NCI-H446 (cell line): ENCODE data around the gene GNG3.
"Not testable (repeated sequence)": the region's sequence is repeated elsewhere in the genome, so short reads cannot be mapped to it uniquely, and the experiment has no call there.

ENCODE experiments used
- DNase-seq, 2 experiments: peaks; one replicate each; lab custom pipeline; 2025; lab: John Stamatoyannopoulos, UW

Gene GNG3

DNA sequence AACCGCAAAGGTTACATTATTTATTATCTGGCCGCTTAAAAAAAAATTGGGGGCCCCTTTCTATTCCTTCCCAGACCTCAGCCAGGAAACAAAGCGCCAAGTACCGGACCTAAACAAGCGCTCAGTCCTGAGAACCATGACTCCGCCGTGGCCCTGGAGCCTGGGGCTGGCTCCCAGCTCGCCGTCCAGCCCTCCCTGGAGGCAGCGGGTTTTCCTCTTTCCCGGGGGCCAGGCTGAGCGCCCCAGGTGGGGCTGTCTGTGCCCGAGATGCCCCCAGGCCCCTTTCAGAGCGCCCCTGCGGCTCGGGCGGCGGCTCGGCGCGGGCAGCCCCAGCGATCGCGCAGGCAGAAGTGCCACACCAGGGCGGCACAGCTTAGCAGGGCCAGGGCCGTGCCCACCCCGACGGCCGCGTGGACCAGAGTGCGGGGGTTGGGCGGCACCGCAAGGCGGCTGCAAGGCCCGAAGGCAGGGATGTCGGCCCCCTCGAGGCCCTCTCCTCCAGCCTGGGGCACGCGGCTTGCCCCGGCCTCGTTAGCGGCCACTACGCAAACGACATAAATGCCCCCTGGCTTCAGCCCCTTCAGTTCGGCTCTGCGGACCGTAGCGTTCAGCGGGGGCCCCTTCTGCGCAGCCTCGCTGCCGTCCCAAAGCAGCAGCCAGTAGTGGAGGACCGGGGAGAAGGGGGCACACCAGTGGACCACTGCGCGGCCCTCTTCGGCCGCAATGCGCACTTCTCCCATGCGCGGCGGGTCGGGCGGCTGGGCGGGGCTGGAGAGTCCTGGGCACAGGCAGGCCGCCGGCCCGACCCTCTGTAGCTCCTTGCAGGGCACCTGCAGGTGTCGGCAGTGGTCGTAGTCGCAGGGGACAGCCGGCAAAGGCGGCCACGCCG lies 19.7 kb upstream of the GNG3 start:
- no peak for DNase-seq

DNA sequence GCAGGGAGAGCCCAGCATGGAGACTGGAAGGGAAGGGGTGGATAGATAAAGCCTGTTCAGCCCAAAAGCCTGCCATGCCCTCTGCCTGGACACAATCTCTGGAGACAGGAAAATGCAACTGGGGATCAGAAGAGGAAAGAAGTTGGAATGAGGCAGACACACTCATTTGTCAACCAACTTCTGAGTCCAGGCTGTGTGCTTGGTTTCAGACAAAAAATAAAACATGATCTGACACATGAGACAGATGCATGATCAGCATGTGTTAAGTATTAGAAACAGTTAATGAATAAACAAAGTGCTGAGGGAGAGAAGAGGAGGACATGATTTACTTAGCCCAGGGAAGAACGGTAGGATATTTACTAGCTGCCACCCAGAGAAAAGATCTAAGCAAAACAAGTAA lies 19.0 kb upstream of the GNG3 start:
- no peak for DNase-seq

DNA sequence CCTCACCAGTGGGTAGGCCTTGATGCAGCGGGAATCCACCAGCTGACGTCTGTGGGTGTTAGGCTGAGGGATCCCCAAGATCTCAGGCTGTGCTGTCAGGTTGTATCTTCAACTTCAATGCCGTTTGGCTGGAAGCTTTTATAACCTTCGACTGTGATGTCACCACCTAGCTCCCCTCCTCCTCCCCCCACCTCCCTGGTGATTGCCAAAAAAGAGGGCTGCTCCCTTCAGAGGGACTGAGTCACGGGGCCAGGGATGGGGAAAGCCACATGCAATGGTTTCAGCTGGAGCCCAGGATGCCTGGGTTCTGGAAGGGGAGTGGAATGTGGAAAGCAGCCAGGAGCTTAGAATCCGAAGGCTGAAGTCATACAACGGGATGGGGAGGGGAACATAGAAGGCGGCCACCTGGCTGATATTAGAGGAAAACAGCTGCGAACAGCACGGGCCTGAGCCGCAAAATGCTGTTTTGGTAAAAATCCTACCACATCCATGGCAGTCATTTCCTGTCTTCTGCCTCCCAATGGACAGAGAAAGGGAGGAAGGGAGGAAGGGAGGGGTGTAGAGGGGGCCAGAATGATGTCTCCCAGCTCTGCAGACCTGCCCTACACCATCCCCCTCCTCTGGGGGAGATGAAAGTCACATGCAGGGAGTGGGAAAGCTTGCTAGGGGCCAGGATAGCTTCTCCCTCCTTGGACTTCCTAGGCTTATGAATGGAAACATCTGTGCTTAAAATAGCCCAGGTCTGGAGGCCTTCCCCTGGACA lies 17.9 kb upstream of the GNG3 start, which contains the start of gene LRRN4CL:
Gene LRRN4CL, minus strand, starts transcription at position 110 of the 763 bp plus-strand sequence. CDS start 1,022 bp downstream, outside the sequence.
- DNase-seq, result no peak

DNA sequence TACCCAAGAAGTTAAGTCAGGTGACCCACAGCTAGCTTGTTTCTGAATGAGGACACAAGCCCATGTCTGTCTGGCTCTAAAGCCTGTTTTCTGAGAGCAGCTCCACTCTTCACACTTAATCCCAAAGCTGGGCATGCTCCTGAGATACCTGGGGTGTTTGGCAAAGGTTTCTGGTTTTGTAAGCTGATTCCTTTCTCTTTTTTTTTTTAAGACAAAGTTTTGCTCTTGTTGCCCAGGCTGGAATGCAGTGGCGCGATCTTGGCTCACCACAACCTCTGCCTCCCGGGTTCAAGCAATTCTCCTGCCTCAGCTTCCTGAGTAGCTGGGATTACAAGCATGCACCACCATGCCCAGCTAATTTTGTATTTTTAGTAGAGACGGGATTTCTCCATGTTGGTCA lies 13.9 kb upstream of the GNG3 start:
- DNase-seq, result not testable (repeated sequence)

DNA sequence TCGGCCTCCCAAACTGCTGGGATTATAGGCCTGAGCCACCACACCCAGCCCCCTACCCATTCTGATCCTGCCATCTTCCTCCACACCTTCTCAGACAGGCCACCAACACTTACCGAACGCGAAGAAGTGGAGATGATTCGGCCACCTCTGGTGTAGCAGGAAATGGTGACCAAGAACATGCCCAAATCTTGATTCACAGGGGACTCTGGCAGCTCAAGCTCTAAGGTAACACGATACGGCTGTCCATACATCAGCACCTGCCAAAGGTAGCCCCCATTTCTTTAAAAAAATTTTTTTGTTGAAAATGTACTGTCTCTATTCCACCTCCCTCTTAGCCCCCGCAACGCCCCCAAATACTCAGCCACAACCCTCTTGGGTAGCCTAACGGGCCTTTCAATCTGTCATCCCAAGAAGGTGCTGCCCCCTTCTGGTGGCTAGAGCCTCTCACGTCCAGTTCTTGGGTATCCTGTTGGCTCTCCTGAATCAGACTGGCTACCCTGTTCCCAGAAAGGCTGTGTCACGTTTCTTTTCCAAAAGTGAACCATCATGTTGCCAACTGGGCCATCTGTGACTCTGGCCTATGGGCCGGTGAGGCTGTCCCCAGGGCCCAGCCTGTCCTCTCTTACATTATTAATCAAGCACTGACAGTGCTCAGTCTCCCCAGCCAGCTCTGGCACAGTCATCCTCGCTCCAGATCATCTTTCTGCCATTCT lies 12.9 kb upstream of the GNG3 start:
- DNase-seq, result peak; percentile 48 to 78

DNA sequence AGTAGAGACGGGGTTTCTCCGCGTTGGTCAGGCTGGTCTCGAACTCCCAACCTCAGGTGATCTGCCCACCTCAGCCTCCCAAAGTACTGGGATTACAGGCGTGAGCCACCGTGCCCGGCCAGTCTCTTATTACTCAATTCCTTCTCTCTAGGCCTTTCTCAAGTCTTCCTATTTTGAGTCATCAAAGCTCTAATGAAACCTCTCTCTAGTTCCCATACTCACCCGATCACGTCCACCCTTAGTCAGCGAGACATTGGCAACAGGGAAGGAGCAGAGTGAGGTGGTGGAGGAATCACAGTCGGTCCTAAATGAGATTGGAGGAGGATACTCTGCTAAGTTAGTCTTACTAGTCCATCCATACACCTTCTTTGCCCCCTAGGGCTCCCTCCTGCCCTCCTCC lies 5.2 kb upstream of the GNG3 start:
- DNase-seq, result no peak

DNA sequence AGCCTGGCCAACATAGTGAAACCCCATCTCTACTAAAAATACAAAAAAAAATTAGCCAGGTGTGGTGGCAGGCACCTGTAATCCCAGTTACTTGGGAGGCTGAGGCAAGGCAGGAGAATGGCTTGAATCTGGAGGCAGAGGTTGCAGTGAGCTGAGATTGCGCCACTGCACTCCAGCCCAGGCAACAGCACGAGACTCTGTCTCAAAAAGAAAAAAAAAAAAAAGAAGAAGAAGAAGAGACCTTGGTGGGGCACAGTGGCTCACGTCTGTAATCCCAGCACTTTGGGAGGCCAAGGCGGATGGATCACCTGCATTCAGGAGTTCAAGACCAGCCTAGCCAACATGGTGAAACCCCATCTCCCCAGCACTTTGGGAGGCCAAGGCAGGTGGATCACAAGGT lies 3.6 kb upstream of the GNG3 start:
- DNase-seq, result not testable (repeated sequence)

DNA sequence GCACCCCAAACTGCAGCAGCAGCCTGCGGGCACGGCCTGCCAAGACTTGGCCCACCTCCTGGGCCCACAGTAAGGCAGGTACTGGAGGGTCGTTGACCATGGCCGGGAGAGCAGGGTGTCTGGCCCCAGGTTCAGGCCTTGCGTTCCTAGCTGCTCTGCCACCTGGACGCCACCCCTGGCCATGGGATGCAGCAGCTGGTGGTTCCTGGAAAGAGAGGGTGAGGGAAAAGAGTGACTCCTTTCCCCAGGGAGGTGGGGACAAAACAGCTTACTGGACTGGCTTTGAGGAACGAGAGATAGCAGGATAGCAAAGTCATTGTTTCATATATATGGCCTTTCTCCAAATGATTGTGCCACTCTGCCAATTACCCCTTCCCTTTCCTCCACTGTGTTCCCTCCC lies 2.1 kb upstream of the GNG3 start:
- DNase-seq, result no peak

DNA sequence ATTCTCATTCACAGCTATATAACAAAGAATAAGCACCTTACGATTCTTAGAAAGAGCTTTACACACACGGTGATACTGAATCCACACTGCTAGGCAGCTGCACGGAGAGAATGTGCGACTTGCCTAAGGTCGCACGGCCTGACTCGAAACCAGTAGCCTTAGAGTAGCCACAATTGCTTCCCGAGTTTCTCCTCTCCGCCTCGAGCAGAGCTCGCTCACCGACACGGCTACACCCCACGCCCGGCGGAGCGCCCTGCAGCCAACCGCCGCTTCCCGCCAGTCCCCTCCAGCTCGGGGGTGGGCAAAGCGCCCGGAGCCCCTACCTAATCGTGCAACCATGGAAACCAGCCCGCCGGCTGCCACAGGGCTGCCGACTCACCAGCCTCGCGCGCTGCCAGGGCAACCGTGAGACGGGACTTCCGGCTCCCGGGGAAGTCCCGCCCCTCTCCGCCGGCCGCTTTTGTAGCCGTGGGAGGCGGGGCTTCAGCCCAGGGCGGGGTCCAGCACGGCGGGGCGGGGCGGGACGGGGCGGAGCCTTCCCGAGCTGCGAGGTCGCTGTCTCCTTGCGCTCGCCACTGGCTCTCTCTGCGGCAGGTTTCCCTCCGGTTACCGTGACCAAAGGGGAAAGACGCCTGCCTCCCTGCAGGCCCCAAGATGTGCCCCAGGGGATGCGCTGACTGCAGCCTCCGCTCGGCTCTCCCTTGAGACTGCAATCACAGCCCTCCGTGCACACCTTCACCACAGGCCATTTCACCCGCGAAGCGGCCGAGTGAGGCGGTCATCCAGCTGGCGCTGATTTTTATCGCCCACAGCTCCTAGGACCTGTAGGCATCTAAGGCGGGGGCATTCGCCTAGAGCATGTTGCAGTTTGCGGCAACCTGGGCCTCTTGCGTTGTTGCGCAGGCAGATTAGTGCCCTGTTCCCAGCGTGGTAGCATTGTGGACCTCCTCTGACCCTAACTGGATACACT lies 1.3 kb upstream of the GNG3 start:
- DNase-seq, result peak; percentile 94 to 98

DNA sequence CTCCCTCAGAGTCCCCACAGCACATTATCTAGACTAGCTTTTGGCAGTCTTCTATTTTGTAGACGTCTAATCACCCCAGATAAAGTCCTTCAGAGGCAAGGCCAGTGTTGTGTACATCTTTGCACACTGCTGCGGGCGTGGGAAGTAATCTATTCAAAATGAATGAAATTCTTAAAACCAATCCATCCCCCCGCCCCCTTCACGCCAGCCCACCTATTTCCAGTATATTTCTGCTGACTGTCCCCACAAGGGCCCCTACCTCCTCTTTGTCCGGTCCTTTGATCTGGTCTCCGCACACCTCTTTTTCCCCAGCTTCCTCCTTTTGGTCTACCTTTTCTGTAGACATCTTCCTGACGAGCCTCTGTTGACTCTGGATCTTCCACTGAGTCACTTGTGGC lies 627 bp upstream of the GNG3 start:
- no peak for DNase-seq

DNA sequence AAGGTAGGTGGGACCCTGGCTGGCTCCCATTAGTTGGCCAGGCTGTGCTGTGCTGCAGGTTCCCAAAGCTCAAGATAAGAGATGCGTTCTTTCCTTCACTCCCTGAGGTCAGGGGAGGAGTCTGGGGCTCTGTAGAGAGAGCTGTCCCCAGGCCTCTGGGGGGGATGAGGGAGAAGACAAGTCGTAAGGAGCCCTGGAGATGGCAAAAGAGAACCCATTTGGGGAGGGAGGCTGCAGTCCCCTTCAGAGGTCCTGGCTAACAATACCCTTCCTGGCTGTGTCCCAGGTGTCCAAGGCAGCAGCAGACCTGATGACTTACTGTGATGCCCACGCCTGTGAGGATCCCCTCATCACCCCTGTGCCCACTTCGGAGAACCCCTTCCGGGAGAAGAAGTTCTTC lies 916 bp downstream of the GNG3 start:
- no peak for DNase-seq

DNA sequence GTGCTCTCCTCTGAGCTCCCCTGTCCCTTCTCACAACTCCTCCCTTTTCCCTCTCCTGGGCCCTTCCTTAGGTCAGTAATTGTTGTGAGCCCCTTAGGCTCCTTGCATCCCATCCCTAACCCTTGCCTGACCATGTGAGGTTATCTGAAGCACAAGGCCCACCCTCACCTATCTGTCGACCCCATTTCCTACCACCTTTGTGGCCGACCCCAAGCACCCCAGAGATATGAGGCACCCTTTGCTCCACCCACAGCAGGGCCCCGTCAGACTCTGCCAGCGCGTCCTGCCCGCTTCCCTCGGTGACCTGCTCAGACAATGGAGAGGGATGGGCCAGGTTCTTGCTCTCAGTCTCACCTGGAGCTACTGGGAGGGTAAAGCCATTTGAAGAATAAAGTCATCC lies 1.3 kb downstream of the GNG3 start:
- DNase-seq, result no peak

DNA sequence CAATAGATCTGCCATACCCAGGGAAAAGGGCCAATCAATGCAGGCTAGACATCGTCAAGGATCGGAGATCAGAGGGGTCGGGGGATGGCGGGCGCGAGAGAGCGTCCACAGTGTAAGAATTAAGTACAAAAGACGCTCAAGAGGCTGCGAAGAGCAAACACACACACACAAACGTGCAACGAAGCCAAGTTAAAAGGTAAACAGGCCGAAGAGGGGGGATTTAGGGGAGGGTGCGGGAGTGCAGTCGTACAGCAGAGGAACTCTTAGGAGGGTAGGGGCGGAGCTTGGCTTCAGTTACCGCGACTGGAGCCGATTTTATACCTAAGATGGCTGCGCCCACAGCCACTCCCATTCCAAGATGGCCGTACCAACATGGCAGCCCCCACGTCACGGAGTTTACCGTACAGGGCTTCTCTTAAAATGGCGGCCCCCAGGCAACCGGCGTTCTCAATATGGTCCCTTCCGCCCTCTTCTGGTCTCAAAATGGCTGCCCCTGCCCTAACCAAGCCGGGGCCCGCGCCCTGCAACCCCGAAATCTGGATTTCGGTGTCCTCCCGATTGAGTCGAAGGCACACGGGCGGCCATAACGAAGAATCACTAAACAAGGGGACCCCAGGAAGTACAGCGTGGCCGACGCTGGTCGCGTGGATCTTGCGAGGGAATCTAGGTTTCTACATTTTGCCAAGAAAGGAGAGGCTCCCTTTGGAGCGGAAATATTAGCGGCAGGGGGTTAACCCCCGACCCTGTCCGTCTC lies 1.9 kb downstream of the GNG3 start:
- DNase-seq, result no peak

DNA sequence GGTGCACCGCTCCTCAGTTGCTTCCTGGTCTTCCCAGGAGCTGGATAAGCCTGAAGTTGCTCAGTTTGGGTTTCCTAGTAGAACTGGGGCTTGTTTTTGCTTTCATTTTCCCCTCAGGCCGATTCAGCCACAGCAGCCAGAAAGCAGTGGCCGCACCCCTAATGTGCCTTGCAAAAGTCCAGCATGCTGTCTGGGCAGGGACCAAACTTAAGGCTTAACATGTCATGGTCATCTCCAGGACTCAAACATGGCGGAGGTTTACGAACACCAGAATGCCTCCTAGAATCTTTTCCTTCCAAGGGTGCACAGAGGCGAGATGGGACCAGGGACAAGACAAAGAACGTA lies 2.5 kb downstream of the GNG3 start:
- DNase-seq, result no peak

DNA sequence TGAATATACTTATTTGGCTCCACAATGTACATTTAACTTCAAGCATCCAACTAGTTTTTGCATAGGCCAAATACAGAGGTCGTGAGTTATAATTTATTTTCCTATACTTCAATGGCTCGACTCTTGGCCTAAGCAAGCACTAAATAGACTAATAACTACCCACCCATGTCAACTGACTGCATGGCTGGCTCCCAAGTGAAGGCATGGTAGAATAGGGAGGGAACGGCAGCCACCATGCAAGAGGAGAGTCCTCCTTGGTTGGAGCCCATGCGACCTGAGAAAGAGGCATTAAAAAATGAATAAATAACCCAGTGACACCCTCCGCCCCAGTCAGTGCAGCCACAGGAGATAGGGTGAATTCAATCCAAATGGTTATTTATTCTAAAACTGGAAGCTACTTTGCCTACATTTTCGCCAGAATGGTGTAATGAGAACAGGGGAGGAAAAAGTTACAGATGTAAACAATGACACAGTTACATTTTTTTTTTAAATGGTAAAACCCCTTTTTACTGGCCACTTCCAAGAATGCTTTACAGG lies 4.9 kb downstream of the GNG3 start:
- DNase-seq, result no peak

DNA sequence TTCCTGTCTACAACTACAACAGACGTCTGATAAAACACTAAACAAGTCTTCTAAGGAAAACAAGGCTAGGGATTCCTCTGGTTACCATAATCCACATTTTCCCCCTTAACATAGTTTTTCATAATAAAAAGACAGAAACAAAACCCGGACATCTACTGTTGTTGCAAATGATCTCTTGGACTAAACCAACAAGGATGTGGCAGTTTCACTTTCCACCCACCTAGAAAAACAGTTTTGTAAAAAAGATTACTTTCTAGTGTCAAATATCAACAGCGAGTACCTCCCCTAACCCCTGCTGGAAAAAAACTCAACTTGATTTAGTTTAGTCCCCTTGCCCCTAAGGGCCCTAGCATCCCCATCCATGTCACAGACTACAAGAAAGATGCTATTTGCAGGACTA lies 5.4 kb downstream of the GNG3 start:
- DNase-seq, result no peak

DNA sequence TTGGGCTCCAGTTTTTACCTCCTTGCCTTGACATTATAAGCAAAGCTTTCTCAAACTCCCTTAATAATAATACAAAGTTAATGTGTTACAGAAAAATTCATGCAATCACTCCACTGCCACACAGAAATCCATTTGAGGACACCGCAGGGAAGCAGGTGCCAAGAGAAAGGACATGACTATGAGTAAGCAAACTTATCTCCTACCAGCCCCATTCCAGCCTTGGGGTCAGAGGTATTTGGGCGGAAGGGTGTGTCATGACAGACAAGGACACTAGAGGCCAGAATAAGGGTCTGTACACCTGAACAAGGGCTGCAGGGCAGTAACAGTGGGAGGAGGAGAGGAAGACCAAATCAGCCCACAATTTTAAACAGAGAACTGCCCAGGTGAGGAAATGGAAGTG lies 5.9 kb downstream of the GNG3 start:
- no peak for DNase-seq

DNA sequence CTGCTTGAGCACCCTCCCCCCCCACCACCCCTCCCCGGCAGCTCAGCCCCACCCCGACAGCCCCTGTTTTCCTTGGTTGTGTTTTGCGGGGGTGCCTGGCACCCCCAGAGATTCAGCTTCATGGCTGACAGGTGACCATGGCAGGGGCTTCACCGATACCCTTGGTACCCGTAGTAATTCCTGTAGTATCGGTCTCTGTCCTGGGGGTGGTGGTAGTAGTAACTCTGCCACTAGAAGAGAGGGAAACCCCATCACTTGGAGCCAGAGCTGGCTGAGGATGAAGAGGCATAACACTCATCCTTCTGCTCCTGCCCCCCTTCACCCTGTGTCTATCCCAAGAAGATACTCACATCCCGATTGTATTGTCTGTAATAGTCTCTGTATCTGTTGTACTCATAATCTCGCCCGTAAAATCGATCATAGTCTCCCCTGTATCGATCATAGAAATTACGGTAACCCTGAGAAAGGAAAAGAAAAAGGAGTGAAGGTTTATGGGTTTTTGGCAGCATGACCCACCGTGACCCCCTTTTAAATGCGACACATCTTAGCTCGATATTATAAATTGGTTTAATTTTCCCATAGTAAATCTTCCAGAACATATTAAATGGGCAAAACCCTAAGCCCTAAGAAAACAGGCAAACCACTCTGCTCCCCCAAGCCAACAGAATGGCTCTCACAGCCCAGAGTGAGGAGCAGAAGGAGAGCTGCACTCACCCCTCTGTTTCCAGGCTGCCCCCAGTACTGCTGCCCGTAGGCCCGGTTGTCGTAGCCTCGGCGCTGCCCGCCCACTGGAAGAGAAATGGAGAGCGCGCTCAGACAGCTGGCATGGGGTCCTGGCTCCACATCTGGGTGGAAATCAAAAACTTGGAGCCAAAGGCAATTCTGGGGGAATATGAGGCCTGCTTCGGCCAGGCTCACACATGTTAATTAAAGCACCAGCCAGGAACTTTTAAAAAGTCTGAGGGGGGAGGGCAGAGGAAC lies 8.0 kb downstream of the GNG3 start:
- DNase-seq, result no peak

DNA sequence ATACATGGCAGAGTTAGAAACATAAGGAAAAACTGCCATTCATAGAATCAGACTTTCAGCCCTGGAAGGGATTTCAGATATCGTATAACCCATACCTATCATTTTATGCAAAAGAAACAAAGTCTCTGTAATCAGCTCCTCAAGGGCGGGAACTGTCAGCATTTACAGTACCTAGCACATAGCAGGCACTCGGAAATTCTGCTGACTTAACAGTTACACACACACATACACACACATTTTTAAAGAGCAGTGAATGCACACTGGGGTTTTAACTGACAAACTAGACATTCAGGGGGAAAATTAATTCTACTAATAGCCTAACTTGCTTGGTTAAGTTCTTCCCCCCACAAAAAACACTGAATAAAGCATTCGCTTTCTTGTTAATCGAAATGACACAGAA lies 8.7 kb downstream of the GNG3 start:
- no peak for DNase-seq
